ENCODE measurements around the gene CALML5.
A peak's percentile ranks its signal among the peaks of the same experiment; 100 is the strongest.

CALML5 gene

DNA sequence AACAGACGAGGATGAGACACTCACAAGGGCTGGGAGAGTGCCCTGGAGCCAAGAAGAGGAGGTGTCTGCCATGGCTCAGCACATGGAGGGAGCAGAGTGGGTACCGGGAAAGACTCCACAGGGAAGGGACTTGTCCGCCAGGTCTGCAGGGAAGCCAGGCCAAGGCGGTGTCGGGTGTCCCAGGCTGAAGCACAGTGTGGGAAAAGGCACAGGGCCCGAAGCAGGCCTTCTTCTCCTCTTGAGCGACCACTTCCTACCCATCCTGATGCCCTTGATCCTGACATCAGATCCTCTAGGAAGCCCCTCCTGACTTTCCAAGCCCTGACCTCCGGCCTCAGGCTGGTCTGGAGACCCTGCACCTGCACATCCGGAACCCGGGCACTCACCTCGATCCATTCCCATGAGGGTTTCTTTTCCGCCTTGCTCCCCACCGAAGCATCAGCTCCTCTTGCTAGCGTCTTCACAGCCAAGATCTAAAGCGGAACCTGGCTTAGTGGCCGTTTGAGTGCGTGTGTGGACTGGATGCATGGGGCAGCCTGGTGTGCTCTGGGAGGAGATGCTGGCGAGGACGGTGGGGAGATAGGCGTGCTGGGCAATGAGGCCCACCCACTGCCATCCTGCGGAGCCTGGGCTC is 33.8 kb upstream of the CALML5 start:
- no peak for DNase-seq (ENCODE audit: low spot score)

DNA sequence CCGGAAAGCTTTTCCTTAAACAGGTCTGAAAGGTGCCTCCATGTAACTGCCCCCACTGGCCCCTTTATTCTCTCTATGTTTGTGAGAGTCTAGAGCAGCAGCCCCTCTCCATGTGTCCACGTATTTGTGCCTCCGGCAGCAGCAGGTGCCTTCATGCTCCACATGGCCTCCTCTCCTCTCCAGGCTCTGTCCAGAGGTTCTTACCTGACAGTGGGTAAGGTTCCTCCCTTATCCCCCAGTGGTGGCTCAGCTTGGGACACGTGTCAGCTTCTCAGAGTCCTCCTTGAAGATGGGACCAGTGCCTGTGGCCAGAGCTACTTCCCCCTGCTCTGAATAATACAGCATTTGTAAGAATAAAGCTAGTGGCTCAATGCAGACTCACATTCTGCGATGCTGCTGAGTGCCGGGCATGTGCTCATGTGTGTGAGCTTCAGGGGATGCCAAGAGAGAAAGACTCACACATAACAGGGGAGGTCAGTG is 33.3 kb upstream of the CALML5 start:
- no peak for DNase-seq (ENCODE audit: low spot score)

DNA sequence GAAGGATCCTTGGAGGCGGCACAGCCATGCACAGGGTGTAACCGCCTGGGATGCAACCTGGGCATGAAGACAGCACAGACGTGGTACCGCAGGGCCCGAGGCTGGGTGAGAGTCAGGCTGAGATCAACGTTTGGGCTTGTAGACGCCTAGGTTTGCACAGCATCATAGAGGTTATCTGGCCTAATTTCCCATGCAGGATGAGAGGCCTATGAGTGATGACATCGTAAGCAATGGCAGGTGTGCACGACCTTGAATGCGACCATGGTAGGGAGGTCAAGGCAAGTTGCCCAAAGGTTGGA is 32.9 kb upstream of the CALML5 start:
- no peak for DNase-seq (ENCODE audit: low spot score)

- DNase-seq (ENCODE audit: low spot score) = no peak
Measured at GRCh38 chr10:5531558-5532306, 32.4 kb upstream of the CALML5 start.

GRCh38 chr10:5530846-5531557 is 31.6 kb upstream of the CALML5 start:
- no peak for DNase-seq (ENCODE audit: low spot score)

DNA sequence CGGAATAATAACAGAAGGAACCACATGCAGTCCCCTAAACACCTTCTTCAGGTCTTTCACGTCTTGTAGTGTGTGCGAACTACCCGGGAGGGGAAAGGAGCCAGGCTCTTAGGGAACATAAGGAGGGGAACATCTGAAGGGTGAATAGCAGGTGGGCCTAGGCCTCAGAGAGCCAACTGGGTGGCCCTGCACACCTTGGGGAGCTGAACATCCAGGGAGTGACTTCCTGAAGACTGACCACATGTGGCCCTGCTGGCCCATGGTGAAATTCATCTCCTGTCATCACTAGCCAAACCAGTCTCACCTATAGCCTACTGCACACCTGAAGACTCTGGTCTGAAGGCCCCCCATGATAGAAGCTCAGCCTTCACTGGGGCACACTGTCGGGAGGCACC is 31.0 kb upstream of the CALML5 start:
- no peak for DNase-seq (ENCODE audit: low spot score)

DNA sequence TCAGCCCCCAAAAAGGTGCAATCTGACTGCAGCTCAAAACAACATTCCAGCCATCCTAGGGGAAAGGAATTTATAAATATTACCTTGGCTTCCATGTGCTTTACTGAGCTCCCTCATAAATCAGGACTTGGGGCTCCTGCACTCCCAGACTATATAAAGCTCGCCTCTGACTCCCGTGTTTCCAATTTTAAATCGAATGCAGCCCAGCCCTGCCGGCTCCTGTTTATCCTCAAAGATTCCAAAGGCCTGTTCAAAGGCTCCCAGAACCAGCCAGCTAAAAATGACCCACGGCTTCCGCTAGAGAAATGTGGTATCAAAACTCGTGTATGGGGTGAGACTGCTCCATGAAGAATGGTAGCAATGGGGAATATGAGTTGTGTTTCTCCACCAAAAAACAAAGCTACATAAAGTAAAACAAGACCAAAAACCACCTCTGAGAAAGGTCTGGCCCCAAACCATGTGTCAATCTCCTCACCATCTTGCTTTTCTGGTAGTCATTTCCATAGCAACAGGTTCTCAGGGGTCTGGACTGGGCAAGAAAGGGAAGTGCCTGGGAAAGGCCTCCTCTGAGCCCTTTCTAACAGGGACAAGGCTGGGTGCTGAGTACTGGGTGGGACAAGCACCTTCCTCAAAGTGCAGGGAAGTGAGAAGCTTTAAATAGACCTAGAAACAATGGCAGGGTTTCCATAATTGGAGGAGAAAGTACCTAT is 30.5 kb upstream of the CALML5 start:
- no peak for DNase-seq (ENCODE audit: low spot score)

DNA sequence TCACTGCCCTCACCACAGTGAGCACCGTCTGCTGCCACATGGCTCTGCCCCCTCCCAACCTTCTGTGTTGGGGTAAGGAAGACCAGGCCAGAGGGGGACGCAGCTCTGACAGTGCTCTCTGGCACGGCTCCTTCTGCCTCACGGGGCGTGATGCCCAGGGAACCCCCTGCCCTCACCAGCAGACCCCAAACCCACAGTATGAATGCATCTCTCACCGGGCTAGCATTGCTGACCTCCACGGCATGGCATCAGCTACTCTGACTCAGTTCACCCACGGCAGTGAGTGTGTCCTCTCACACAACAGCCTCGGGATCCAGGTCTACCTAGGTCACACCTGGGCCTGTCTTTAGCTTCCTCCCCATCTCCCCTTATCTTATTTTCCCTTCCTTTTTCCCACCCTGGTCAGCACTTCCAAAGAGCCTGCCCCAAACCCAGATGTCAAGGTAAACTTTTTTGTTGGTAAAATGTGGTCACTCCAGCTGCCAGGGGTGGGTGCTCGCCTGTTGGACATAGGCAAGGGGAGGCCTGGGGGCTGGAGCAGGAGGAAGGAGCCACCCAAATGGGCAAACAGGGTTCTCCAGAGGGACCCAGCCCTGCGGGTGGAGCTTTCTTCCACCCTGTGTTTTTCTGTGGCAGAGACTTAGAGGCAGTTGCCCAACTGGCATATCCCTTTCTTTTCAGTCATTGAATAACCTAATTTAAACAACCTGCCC is 29.8 kb upstream of the CALML5 start:
- DNase-seq (ENCODE audit: low spot score) = no peak

DNA sequence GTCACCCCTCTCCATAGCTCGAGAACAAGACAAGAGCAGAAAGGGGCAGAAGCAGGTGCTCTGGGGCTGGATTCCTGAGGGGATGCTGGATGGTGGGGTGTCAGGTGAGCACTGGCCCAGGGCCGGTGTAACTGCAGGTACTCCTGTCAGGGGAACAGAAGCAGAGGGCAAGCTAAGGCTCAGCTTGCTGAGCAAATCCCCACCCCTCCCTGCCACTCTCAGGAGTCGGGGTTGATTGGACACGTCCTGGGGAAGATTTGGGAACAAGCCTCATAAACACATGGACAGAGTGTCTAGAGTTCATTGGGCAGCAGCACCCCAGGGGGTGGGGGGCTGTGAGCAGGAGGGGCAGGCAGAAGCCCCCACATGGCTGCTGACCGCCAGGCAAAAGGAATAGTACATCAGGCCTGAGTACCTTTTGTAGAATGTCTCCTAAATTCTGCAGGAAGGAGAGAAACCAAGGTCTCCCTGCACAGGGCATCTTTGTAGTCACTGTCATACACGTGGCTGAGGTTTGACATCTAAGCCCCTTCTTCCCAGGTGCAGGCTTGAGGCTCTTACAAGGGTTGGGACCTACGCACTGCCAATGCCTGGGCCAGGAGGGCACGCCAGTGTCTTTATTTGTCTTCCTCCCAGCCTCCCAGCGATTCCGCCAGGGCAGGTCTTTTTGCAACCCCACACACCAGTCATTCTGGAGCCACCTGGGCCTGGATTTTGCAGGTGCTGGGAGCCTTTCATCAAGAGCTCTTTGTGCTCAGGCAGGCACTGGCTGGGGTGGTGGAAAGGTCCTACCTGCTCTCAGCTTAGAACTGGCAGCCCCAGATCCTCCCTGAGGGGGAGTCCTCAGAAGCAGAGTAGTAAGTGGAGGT is 28.2 kb upstream of the CALML5 start:
- DNase-seq (ENCODE audit: low spot score) = no peak

DNA sequence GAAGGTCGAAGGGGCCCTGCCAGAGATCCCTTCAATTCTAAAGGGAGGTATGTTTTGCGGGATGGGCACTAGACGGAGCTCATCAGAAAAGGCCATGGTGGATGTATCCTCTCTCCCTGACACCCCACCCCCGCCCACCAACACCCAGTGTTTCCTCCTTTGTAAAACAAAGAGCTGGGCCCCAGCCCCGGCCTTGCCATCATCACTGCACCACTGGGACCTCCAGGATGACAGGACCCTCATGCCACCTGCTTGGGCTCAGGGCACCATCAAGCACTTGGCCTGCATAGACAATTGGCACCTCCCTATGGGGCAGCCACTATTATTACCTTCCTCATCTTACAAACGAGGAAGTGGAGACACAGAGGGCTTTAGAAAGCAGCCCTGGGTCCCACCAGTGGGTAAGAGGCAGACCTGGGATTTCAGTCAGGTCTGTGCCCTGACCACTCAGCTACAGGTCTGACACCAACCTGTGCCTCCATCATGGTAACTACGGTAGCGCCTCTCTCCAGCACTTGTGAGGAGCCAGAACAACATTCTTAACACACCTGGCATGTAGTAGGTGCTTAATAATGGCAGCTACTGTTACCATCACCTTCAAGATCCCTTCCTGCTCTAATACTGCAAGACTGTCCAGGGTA is 27.4 kb upstream of the CALML5 start:
- no peak for DNase-seq (ENCODE audit: low spot score)

DNA sequence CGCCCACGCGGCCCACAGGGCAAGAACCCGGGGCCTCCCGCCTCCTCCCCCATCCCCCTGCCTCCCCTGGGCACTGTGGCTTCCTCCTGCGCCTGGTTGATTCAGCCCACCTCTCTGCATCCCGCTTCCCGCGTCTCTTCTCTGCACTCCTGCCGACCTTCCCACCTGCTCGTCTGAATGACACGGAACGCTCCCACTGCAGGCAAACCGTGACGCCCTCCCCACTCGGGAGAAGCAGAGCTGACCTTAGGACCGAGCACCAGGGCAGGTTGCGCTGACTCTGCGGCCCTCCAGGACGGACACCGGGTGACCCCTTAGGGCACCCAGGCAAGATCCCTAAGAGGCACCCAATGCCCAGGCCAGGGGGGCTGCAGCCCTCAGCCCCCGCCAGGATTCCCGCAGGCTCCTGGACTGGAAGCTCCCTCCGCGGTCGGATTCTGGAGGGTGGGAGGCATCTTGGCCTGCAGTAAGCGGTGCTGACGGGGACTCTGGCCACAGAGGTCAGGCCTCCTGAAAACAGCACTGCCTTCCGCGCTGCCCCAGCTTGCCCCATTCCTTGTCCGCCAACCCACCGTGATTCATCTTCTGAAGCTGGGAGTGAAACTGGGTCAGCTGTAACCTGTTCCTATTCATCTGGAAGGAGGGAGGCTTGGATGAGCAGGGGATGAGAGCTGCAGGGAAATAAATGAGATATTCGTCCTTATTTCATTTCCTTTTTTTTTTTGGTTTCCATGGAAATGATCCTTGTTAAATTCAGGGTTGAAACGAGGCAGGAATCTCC is 26.4 kb upstream of the CALML5 start:
- DNase-seq (ENCODE audit: low spot score) = peak; percentile 70

DNA sequence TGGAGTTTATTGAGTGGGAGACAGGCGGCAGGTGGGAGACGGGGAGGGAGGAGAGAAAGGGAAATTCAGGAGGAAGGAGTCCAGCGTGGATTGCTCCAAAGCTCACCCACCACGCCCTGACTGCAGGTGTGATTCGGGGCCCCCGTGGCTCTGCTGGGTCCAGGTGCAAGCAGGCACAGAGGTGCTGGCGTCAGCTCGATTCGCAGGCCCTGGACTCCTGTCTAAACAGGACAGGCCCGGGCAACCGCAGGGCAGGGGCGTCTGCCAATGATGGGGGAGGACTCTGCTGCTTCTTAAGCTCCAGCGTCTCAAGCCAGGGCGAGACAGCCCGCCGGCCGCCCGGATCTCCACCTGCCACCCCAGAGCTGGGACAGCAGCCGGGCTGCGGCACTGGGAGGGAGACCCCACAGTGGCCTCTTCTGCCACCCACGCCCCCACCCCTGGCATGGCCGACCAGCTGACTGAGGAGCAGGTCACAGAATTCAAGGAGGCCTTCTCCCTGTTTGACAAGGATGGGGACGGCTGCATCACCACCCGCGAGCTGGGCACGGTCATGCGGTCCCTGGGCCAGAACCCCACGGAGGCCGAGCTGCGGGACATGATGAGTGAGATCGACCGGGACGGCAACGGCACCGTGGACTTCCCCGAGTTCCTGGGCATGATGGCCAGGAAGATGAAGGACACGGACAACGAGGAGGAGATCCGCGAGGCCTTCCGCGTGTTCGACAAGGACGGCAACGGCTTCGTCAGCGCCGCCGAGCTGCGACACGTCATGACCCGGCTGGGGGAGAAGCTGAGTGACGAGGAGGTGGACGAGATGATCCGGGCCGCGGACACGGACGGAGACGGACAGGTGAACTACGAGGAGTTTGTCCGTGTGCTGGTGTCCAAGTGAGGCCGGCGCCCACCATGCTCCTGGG is 25.5 kb upstream of the CALML5 start, which contains the start of gene CALML3:
Gene CALML3 (plus strand): TSS at position 321 of the 920 bp plus-strand sequence. CDS start 125 bp downstream, at position 446.
- DNase-seq (ENCODE audit: low spot score) = no peak

GRCh38 chr10:5523796-5524574 is 24.6 kb upstream of the CALML5 start:
- no peak for DNase-seq (ENCODE audit: low spot score)

DNA sequence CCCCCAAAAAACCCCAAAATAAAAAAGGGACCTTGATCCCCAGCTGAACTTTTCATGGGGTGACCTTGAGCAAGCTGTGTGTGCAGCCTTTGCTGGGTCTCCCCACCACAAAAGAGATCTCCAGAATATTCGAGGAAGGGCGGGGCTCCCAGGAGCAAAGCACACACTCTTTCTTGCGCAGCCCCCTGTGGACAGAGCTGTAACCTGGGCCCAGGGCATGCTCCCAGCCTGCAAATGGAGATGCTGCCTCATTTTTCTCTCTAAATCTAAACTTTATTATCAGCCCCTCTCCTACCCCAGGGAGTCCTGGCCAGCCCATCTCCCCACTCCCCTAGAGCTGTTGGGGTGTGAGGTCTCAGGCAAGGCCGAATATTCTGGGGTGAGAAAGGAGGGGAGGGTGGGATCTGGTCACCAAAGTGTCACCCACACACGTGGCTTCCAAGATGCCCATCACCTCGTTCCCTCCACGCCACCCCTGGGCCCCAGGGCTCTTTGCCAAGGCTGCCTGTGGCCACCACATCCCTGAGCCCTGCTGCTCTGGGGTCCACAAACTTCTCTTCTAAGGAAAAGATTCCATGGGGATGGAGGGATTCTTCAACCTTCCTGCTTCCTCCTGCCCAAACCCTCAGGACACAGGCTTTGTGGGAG is 23.7 kb upstream of the CALML5 start:
- DNase-seq (ENCODE audit: low spot score) = no peak

GRCh38 chr10:5519054-5519453 is 19.7 kb upstream of the CALML5 start:
- DNase-seq (ENCODE audit: low spot score) = no peak

DNA sequence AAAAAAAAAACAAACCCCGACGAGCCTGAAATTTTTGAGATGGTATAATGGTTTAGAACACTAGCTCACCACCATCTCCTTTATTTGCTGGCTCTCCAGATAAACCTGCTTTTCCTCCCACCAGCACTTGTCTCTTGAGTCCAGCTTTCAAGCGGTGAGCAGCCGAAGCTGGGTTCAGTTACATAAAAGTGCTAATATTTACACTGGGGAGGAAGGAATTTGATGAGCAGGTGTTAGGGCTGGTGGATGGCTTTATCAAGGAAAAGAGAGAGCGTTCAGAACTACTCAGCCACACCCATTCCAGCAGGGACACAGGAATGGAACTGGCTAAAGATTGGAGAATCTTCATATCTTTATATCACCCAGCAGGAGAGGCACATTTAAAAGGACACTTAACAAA is 18.8 kb upstream of the CALML5 start:
- DNase-seq (ENCODE audit: low spot score) = peak; percentile 16

DNA sequence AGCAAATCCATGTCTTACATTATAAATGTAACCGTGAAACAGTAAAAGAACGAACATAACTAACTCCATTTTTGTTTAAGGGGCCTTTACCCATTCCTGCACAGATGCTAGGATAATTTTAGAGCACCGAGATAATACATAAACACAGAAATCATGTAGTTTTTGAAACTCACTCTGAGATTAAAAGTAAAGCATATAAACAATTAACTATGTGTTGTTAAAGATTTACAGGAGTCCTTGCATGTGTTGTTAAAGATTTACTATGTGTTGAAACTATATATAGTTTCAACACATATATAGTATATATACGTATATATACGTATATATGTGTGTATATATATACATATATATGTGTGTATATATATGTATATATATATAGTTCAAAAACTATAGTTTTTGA is 18.2 kb upstream of the CALML5 start:
- DNase-seq (ENCODE audit: low spot score) = no peak
